GM19099 (cell line): ENCODE results near the gene CPE.

Experiments
- POLR2A ChIP-seq: IDR thresholded peaks from 3 replicates; pipeline ENCODE4 v1.6.1; 2011; ENCODE audit warnings: low read depth; ENCODE audit not compliant: insufficient read length; ENCODE audit errors: extremely low read depth

The CPE gene

DNA sequence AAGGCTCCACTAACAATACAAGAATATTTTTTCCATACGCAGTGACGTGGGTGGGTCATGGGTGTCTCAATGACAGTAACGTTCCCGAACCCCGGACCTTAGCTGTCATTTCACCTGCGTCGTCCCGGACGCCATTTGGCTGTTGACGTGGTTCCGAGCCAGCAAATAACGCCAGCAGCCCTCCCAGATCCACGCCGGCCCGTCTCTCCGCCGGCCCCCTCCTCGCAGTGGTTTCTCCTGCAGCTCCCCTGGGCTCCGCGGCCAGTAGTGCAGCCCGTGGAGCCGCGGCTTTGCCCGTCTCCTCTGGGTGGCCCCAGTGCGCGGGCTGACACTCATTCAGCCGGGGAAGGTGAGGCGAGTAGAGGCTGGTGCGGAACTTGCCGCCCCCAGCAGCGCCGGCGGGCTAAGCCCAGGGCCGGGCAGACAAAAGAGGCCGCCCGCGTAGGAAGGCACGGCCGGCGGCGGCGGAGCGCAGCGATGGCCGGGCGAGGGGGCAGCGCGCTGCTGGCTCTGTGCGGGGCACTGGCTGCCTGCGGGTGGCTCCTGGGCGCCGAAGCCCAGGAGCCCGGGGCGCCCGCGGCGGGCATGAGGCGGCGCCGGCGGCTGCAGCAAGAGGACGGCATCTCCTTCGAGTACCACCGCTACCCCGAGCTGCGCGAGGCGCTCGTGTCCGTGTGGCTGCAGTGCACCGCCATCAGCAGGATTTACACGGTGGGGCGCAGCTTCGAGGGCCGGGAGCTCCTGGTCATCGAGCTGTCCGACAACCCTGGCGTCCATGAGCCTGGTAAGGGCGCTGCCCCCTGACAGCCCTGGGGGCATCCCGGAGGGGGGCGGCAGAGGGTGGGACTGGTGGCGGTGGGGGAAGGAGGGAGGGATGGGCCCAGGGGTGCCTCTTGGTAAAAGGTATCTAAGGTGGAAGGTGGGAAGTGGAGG is at the start of gene CPE:
TSS of gene CPE (plus strand) at position 264 of the 933 bp plus-strand sequence. CDS start at position 478, 214 bp downstream.
- TF ChIP-seq POLR2A = no peak

DNA sequence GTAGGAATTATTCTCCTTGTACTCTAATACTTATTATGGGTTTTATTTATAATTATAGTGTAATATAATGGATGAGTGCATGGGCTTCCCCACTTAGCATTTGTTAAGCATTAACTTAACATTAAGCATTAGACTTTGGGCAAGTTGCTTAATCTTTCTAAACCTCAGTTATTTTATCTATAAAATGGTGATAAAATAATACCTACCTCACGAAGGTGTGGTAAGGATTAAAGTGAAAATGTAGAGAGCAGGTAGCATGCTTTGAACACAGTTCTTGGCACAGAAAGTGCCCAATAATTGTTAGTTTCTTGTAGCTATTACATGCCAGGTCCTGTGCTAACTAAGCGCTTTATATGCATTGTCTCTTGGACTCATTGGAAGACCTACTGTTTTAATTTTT is 48.7 kb upstream of the CPE start:
- no peak for TF ChIP-seq POLR2A

DNA sequence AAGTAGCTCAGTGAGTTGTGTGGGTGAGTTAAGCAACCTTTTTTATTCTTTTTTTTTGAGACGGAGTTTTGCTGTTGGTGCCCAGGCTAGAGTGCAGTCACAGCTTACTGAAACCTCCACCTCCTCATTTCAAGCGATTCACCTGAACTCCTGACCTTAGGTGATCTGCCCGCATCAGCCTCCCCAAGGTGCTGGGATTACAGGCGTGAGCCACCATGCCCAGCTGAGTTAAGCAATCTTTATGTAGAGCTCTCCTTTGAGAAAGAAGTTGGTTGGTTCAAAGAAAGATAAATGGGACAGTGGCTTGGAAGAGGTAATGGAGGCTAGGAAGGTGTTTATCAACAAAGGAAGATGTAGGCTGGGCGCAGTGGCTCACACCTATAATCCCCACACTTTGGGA is 48.1 kb upstream of the CPE start:
- no peak for TF ChIP-seq POLR2A

DNA sequence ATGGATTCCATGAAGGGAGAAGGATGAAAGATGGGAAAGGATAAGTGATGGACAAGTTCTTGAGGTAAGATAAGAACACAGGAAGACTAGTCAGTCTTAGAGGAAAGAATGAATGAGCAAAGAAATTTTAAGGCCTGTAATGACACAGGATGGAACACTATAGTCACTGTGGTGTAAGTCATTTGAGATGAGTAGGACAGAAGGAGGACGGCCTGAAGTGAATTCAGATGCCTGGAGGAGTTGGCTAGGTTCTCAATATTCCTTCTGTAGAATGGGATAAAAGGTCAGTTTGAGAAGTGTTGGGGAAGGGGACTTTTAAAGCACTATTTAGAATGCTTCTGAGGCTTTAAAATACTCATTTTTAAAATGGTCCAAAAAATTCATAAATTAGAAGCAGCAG is 47.4 kb upstream of the CPE start:
- TF ChIP-seq POLR2A = no peak

DNA sequence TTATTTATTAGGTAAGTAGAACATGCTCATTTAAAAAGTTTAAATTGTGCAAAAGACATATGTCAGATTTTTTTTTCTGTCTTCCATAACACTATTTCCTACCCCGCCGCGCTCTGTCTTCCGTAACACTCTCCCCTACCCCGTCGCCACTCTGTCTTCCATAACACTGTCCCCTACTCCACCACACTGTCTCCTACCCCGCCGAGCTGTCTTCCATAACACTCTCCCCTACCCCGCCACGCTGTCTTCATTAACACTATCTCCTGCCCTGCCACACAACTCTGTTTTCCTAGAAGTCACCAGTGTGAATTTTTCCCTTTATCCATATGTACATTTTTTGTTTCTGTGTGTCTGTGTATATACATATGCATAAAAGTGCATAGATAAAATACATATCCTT is 47.0 kb upstream of the CPE start:
- TF ChIP-seq POLR2A = no peak

DNA sequence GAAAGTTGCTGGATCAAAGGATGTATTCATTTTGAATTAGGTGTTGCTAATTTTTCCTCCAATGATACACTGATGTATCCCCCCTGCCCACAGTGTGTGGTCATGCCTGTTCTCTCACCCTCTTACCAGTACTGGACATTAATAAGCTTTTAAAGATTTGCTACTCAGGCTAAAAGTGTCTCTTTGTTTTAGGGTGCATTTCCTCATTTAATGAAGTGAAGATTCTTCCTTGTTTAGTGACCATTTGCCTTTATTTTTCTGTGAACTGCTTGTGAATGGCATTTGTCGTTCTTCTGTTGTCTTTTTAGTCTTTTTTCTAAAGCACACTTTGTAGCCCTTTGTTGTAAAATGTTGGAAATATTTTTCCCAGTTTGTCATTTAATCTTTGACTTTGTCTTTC is 46.3 kb upstream of the CPE start:
- no peak for TF ChIP-seq POLR2A

DNA sequence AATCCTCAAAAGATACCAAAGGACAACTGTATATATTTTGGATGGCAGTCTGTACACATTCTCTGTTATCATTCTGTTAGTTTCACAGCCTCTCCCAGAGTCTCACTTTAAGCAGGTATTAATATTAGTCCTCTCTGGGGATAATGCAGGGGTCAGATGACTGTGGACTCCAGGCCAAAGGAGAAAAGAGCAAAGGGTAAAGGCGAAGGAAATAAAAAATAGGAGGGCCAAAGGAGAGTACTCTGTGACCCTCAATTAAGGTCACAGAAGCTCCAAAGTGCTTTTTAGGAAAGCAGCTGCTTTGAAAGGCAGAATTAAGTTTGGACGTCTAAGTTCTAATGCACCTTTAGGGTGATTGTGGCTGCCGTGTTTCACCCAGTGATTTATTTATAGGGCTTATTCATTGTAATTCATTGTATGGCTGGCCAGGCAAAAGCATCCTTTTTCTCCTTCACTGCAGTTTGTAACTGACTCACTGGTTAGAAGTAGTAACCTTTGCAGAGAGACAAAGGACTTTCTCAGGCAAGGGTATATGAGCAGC is 43.6 kb upstream of the CPE start:
- TF ChIP-seq POLR2A = no peak

DNA sequence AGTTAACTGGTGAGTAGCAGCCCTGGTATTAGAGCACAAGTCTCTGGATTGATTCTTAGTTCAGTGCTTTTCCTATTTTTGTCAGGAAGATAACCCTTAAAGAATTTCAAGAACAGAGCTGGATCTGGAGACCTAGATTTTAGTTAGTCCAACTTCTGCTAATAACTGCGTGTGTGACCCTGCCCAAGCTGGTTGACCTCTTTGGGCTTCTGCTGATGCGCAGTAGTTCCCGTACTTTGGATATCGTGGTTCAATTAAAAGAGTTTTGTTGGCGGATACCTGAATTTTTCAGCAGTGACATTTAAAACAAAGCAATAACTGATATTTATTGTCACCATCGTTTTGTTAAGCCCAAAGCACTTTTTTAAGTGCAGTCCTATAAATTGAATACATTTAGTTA is 42.1 kb upstream of the CPE start:
- no peak for TF ChIP-seq POLR2A

DNA sequence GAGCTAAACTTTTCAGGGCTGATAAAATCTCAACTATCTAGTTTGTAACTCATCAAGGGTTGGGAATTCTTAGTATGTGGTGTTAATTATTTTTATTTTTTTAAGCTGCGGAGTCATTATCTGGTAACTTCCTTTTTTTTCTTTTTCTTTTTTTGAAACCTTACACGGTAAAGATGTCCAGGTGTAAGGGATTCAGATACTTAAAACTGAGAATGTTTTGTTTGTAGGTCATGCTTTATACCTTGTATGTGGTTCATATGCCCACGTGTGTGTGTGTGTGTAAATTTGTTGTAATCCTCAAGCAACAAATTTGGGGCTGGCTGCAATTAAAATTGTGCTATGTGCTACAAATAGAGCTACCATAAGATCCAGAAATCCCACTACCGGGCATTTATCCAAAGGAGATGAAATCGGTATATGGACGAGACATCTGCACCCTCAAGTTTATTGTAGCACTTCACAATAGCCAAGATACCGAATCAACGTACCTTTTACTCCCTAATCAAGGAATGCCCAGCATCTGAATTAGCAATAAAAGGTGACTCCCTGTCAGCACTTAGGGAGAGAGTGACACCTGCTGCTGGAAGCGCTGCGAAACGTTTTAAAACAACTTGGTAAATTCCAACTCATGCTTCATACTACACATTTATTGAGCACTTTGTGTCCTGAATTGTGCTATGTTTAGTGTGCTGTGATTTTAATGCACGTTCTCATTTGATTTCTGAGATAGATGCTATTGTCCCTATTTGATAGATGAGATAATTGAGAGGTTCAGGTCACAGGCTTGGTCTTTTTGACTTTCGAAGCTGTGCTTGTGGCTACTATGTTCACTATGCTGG is 35.2 kb upstream of the CPE start:
- no peak for TF ChIP-seq POLR2A

DNA sequence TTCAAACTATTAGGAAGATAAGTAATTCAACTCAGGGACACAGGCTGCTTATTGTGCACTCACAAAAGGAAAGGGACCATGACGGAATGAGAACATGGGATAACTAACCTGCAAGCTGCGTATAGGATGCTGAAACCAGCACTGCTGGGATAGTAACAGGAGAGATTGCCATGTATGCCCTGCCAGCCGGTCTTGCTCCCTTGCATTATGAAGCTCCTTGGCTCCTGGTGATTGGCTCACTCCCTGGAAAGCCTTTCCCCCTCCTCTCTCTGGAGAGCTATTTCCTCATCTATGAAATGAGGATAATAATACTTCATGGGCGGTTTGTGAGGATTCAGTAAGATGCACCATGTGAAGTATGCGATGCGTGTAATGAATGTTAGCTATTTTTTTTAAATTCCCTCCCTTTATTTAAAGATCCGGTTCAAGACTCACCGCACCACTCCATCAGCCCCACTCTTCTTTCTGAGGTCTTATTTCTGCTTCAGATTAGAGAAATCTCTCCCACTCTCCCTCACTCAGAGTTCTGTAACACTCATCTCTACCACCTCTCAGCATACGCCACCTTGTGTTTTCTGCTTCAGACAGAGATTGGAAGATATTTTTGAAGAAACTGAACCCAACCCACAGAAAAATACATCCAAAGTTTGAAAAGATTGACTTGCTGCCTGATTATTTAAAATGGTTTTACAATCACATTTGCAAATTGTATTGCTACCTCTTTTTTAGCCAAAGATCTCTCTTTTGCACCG is 33.0 kb upstream of the CPE start:
- no peak for TF ChIP-seq POLR2A

DNA sequence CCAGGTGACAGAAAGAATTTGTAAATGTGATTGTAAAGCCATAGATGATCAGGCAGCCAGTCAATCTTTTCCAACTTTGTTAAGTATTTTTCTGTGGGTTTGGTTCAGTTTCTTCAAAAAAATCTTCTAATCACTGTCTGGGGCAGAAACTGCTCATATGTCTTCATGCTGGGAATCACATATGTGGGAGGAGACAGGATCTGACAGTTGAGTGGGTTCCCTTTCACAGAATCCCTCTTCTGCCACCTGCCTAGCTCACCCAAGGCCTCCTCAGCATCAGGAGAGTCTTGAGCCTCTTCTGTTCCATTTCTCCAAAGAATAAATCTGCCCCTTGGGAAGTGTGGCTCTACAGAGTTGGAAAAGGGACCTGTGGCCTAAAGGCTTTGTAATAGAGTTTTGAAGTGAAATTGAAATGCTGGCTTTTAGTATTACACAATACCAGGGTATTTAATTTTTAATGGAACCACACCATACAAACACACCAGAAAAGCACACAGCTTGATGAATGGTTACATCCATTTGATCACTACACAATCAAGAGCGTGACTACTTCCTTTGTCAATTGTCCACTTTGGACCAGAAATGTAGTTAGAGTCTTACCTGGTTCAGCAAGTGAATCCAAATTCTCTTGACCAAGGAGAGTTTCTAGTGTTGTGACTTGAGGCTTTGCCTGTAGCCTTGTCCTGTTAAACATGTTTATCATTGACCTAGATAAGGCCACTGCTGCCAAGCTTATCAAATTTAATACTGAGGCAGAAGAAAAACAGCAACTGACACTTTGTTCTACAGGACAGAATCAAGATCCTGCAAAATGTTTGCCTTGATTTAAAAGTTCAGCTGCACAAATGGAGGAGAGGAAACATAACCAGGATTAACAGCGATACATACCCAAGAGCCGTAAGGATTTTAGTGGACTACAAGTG is 30.9 kb upstream of the CPE start:
- no peak for TF ChIP-seq POLR2A

DNA sequence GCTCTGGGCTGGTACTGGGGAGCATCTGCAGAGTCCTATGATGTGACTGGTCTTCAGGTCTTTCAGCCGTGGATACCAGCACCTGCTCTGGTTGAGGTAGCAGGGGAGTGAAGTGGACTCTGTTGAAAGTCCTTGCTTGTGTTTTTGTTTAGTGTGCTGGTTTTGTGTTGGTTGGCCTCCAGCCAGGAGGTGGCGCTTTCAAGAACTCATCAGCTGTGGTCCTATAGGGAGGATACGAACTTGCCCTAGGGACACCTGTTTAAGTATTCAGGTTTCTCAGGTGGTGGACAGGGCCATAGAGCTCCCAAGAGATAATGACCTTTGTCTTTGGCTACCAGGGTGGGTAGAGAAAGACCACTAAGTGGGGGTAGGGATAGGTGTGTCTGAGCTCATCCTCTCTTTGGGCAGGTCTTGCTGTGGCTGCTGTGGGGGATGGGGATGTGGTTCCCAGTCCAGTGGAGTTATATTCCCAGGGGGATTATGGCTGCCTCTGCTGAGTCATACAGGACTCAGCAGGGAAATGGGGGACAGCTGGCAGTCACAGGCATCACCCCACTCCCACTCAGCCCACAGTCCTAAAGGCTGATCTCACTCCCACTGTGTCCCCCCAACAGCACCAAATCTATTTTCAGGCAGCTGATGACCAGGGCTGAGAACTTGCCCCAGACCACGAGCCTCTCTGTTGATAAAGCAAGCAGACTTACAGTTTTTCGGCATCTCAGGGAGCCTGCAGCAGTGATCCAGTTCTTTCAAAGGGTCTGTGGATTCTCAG is 27.3 kb upstream of the CPE start:
- TF ChIP-seq POLR2A = no peak

DNA sequence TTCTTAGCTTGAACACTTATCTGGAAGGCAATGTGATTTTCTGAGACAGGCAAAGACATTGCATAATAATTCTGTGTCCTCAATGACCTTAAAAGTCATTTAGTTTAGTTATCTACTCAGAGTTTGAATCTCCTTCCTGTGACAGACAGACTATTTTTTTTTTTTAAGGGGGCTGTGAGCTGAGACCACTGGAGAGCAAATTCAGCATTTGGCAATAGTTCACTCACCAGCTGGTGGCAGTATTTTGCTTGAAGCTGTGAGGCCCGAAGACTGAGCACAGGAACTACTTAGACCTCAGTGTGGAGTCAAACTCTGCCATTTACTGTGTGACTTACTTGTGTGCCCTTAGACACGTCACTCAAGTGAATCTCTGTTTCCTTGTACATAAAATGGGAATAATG is 22.9 kb upstream of the CPE start:
- no peak for TF ChIP-seq POLR2A
